ENCODE measurements around the gene CEP43.

The CEP43 gene

GRCh38 chr6:166952567-166953486, 46.4 kb upstream of the CEP43 start:
- H3K4me3 ChIP-seq (ENCODE audit: low read depth, low read length) = no peak overlapping the region
- no peak for TF ChIP-seq CTCF (IDR thresholded peaks at IDR 0.05; ENCODE audit: borderline replicate concordance, insufficient read depth, low read depth, low read length)

GRCh38 chr6:166954118-166954713, 45.0 kb upstream of the CEP43 start:
- H3K4me3 ChIP-seq (ENCODE audit: low read depth, low read length) = no peak overlapping the region
- no peak for TF ChIP-seq CTCF (IDR thresholded peaks at IDR 0.05; ENCODE audit: borderline replicate concordance, insufficient read depth, low read depth, low read length)

GRCh38 chr6:166955121-166955864, 43.9 kb upstream of the CEP43 start:
- H3K4me3 ChIP-seq (ENCODE audit: low read depth, low read length) = peak overlapping the region; percentile 73
- TF ChIP-seq CTCF (IDR thresholded peaks at IDR 0.05; ENCODE audit: borderline replicate concordance, insufficient read depth, low read depth, low read length) = no peak

- peak overlapping the region; percentile 73 for H3K4me3 ChIP-seq (ENCODE audit: low read depth, low read length)
- no peak for TF ChIP-seq CTCF (IDR thresholded peaks at IDR 0.05; ENCODE audit: borderline replicate concordance, insufficient read depth, low read depth, low read length)
These were observed 43.2 kb upstream of the CEP43 start for GRCh38 chr6:166955865-166956443.

GRCh38 chr6:166956444-166957086, 42.6 kb upstream of the CEP43 start, which contains the start of gene RNASET2:
TSS of gene RNASET2 (minus strand) at chr6:166956550. CDS start at chr6:166956182, 368 bp downstream.
- TF ChIP-seq CTCF (IDR thresholded peaks at IDR 0.05; ENCODE audit: borderline replicate concordance, insufficient read depth, low read depth, low read length) = no peak
- peak within 1 kb of the TSS; percentile 73 for H3K4me3 ChIP-seq (ENCODE audit: low read depth, low read length)

GRCh38 chr6:166957087-166957804, 42.0 kb upstream of the CEP43 start:
- peak overlapping the region; percentile 73 for H3K4me3 ChIP-seq (ENCODE audit: low read depth, low read length)

More at GRCh38 chr6:166957087-166957804, 42.0 kb upstream of the CEP43 start:
- TF ChIP-seq CTCF (IDR thresholded peaks at IDR 0.05; ENCODE audit: borderline replicate concordance, insufficient read depth, low read depth, low read length) = no peak
